HepG2 (cell line): Measurements from ENCODE around the gene KDM1B. TPM values are rescaled to one million over a fixed set of nuclear protein-coding genes. Genes with fewer than 3 reads are reported as not detected.

Experiments
- CHCHD3 ChIP-seq: sonication (generic); formaldehyde crosslinking; IDR thresholded peaks from 2 replicates; pipeline ENCODE4 v1.8.0; 2022; ENCODE audit warnings: mild to moderate bottlenecking, missing genetic modification reagents, moderate library complexity
- DNMT1 ChIP-seq: sonication (generic); formaldehyde crosslinking; IDR thresholded peaks from 2 replicates; pipeline ENCODE4 v1.5.1; 2020; ENCODE audit warnings: mild to moderate bottlenecking, missing genetic modification reagents
- ELF1 ChIP-seq: sonication (generic); formaldehyde crosslinking; IDR thresholded peaks from 2 replicates; pipeline ENCODE4 v1.4.0; 2020; ENCODE audit warnings: missing genetic modification reagents
- ERF ChIP-seq: IDR thresholded peaks from 2 replicates; pipeline ENCODE4 v1.6.1; 2018; ENCODE audit warnings: missing biosample characterization, missing genetic modification reagents
- KLF13 ChIP-seq: sonication (generic); formaldehyde crosslinking; IDR thresholded peaks from 2 replicates; pipeline ENCODE4 v1.4.0; 2020; ENCODE audit warnings: mild to moderate bottlenecking, missing genetic modification reagents
- KLF16 ChIP-seq, 2 experiments: sonication (generic) in 1 of 2; formaldehyde crosslinking in 1 of 2; IDR thresholded peaks; 2 replicates each; pipeline versions ENCODE4 v1.6.1 to v1.8.0; 2016 to 2023; ENCODE audit warnings: missing genetic modification reagents in 2 of 2, missing compliant biosample characterization in 1 of 2
- MIER2 ChIP-seq: IDR thresholded peaks from 2 replicates; pipeline ENCODE4 v1.6.1; 2016; ENCODE audit warnings: missing biosample characterization, missing genetic modification reagents
- MTF2 ChIP-seq: sonication (generic); formaldehyde crosslinking; IDR thresholded peaks from 2 replicates; pipeline ENCODE4 v1.5.0; 2020; ENCODE audit warnings: missing genetic modification reagents, borderline replicate concordance
- NCOA2 ChIP-seq: sonication (generic); formaldehyde crosslinking; IDR thresholded peaks from 2 replicates; pipeline ENCODE4 v1.8.0; 2022; ENCODE audit warnings: inconsistent platforms
- NFE2L2 ChIP-seq: fragments of 150-350 bp; IDR thresholded peaks from 2 replicates; pipeline ENCODE4 v1.6.1; 2014; ENCODE audit warnings: low read length
- NFKB2 ChIP-seq: sonication (generic); formaldehyde crosslinking; IDR thresholded peaks from 2 replicates; pipeline ENCODE4 v1.4.0; 2020; ENCODE audit warnings: missing genetic modification reagents, borderline replicate concordance
- NR2F2 ChIP-seq: IDR thresholded peaks from 2 replicates; pipeline ENCODE4 v1.6.1; 2012; ENCODE audit warnings: low read depth, inconsistent platforms, borderline replicate concordance
- PCBP1 ChIP-seq: fragments of 200-400 bp; formaldehyde crosslinking; IDR thresholded peaks from 2 replicates; pipeline ENCODE4 v1.6.1; 2017; ENCODE audit warnings: mild to moderate bottlenecking, low read depth, low read length, borderline replicate concordance
- PHB2 ChIP-seq: fragments of 450-650 bp; IDR thresholded peaks from 2 replicates; pipeline ENCODE4 v1.6.1; 2018; ENCODE audit not compliant: partially characterized antibody
- PLRG1 ChIP-seq: fragments of 450-650 bp; conservative IDR thresholded peaks from 2 replicates; pipeline ENCODE4 v1.6.1; 2016
- PRMT3 ChIP-seq: sonication (generic); formaldehyde crosslinking; IDR thresholded peaks from 2 replicates; pipeline ENCODE4 v1.8.1; 2022; ENCODE audit warnings: low read depth, mild to moderate bottlenecking, moderate library complexity, missing genetic modification reagents, borderline replicate concordance
- RAD51 ChIP-seq: fragments of 450-650 bp; IDR thresholded peaks from 2 replicates; pipeline ENCODE4 v1.6.1; 2016; ENCODE audit warnings: borderline replicate concordance
- RXRA ChIP-seq: sonication (generic); formaldehyde crosslinking; IDR thresholded peaks from 2 replicates; pipeline ENCODE4 v1.5.1; 2020; ENCODE audit warnings: missing genetic modification reagents
- SRSF1 ChIP-seq: fragments of 200-400 bp; formaldehyde crosslinking; optimal IDR thresholded peaks from 2 replicates; pipeline ENCODE3; 2017; ENCODE audit warnings: mild to moderate bottlenecking, low read depth, low read length, moderate library complexity
- ZFP1 ChIP-seq: IDR thresholded peaks from 2 replicates; pipeline ENCODE4 v1.6.1; 2016
- ZFP37 ChIP-seq: sonication (generic); formaldehyde crosslinking; IDR thresholded peaks from 2 replicates; pipeline ENCODE4 v1.4.0; 2020; ENCODE audit warnings: missing genetic modification reagents, borderline replicate concordance
- ZNF207 ChIP-seq: fragments of 450-650 bp; IDR thresholded peaks from 2 replicates; pipeline ENCODE4 v1.6.1; 2016; ENCODE audit warnings: antibody characterized with exemption, borderline replicate concordance
- ZNF234 ChIP-seq: sonication (generic); formaldehyde crosslinking; conservative IDR thresholded peaks from 2 replicates; pipeline ENCODE4 v1.5.1; 2020; ENCODE audit warnings: mild to moderate bottlenecking, missing genetic modification reagents
- ZNF3 ChIP-seq: IDR thresholded peaks from 2 replicates; pipeline ENCODE4 v1.7.0; 2017; ENCODE audit warnings: inconsistent platforms
- polyA plus RNA-seq, 8 experiments: library from polyadenylated mRNA; depleted of rRNA in 3 of 8; stranded (reverse) in 7 of 8; unstranded in 1 of 8; fragments of >200 nt; fragmentation: Illumina TruSeq in 4 of 8; extraction: Trizol in 4 of 8; gene quantifications; 2 replicates each; pipeline versions ENCODE4 v1.2.1 to v1.2.3, GENCODE V29; 2011 to 2016; ENCODE audit warnings: low read depth in 4 of 8, missing spikeins in 1 of 8, mixed read lengths in 1 of 8; ENCODE audit not compliant: insufficient read depth in 1 of 8
- total RNA-seq, 5 experiments: library from RNA; depleted of rRNA; stranded (reverse); fragments of >200 nt; fragmentation: Illumina TruSeq; extraction: Trizol; gene quantifications; 2 replicates each; pipeline ENCODE4 v1.2.3, GENCODE V29; 2016; ENCODE audit warnings: low read depth in 1 of 5
- TF ChIP-seq, protein P1 (sequence below): sonication (generic); formaldehyde crosslinking; IDR thresholded peaks from 2 replicates; pipeline ENCODE4 v1.5.1; 2020; ENCODE audit warnings: missing genetic modification reagents, mild to moderate bottlenecking, borderline replicate concordance
- TF ChIP-seq, protein P2 (sequence below): sonication (generic); formaldehyde crosslinking; IDR thresholded peaks from 2 replicates; pipeline ENCODE4 v1.5.1; 2020; ENCODE audit warnings: missing genetic modification reagents, mild to moderate bottlenecking, borderline replicate concordance
- TF ChIP-seq, protein P3 (sequence below): sonication (generic); formaldehyde crosslinking; IDR thresholded peaks from 2 replicates; pipeline ENCODE4 v1.8.0; 2022; ENCODE audit warnings: missing genetic modification reagents, mild to moderate bottlenecking, borderline replicate concordance
- TF ChIP-seq, protein P4 (sequence below): sonication (generic); formaldehyde crosslinking; IDR thresholded peaks from 2 replicates; pipeline ENCODE4 v1.4.0; 2020; ENCODE audit warnings: mild to moderate bottlenecking, missing genetic modification reagents

Gene KDM1B
- total and polyA plus RNA-seq, 2 of the 13 experiments (the other 11 are each of a cell fraction or from before 2014, with no cell fraction given) = 9.8 to 13.2 TPM

DNA sequence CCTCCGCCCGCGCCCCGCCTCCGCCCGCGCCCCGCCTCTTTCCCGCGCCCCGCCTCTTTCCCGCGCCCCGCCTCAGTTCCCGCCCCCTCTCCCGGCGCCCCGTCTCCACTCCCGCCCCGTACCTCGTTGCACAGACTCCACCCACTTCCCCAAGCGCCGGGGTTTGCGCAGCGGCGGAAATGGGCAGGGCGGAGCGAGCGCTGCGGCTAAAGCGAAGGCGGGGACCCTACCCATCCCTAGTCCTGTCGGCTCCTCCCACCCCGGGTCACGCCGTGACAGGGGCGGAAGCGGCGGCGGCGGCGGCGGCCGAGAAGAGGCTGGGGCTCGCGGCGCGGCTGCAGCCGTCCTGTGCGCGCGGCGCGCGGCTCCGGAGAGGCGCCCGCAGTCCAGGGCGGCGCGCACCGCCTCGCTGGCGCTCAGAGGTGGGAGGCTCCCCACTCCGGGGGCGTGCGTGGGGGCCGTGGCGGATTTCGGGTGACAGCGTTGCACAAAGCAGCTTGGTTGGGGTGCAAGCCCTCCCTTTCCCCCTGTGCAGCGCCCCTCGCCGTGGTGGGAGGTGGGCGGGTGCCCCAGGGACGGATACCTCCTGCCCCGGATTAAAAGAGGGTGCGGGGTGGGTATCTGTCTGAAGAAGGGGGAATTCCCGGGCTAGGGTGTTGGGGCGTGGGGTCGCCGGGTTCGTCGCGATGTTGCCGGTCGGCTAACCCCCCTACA, at the start of gene KDM1B (continued):
- TF ChIP-seq ZNF207 (no peak), NCOA2 (CRISPR knock-in tag) (no peak), PHB2 (no peak), ZFP37 (no peak), ERF (CRISPR knock-in tag) (peak; percentile 38), PLRG1 (no peak), ZFP1 (CRISPR knock-in tag) (no peak), KLF16 (CRISPR knock-in tag; IDR thresholded peaks at IDR 0.05) (no peak; a peak in 1 of 4 replicates), MTF2 (CRISPR knock-in tag) (peak; percentile 16; the same call in 1 of the 2 replicates), SRSF1 (no peak), MIER2 (no peak), ELF1 (CRISPR knock-in tag) (peak; percentile 84), RXRA (CRISPR knock-in tag) (no peak), RAD51 (no peak), ZNF3 (CRISPR knock-in tag) (no peak), DNMT1 (no peak), ZNF234 (CRISPR knock-in tag) (no peak), NFE2L2 (no peak), NR2F2 (peak; percentile 41; the same call in 1 of the 2 replicates), PCBP1 (0 out of 2 replicates have a peak, but pooled peaks have one; percentile 58), CHCHD3 (CRISPR knock-in tag) (no peak), KLF13 (CRISPR knock-in tag) (0 out of 2 replicates have a peak, but pooled peaks have one; percentile 81), PRMT3 (CRISPR knock-in tag) (peak; percentile 33; the same call in 1 of the 2 replicates), NFKB2 (CRISPR knock-in tag) (no peak)
- TF ChIP-seq, protein P1, sequence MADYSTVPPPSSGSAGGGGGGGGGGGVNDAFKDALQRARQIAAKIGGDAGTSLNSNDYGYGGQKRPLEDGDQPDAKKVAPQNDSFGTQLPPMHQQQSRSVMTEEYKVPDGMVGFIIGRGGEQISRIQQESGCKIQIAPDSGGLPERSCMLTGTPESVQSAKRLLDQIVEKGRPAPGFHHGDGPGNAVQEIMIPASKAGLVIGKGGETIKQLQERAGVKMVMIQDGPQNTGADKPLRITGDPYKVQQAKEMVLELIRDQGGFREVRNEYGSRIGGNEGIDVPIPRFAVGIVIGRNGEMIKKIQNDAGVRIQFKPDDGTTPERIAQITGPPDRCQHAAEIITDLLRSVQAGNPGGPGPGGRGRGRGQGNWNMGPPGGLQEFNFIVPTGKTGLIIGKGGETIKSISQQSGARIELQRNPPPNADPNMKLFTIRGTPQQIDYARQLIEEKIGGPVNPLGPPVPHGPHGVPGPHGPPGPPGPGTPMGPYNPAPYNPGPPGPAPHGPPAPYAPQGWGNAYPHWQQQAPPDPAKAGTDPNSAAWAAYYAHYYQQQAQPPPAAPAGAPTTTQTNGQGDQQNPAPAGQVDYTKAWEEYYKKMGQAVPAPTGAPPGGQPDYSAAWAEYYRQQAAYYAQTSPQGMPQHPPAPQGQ (CRISPR knock-in tag) = no peak
- TF ChIP-seq, protein P2, sequence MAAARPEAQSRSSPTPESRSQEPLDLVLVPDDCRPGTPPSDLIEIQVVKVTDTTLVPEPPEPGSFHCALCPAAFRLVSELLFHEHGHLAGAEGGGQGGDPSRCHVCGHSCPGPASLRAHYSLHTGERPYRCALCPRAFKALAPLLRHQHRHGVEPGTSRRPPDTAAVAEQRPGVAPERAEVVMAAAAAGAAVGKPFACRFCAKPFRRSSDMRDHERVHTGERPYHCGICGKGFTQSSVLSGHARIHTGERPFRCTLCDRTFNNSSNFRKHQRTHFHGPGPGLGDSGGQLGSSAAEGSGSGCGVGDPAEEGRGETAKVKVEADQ (CRISPR knock-in tag) = no peak
- TF ChIP-seq, protein P3, sequence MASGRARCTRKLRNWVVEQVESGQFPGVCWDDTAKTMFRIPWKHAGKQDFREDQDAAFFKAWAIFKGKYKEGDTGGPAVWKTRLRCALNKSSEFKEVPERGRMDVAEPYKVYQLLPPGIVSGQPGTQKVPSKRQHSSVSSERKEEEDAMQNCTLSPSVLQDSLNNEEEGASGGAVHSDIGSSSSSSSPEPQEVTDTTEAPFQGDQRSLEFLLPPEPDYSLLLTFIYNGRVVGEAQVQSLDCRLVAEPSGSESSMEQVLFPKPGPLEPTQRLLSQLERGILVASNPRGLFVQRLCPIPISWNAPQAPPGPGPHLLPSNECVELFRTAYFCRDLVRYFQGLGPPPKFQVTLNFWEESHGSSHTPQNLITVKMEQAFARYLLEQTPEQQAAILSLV (CRISPR knock-in tag) = no peak; the same call in 1 of the 2 replicates
- TF ChIP-seq, protein P4, sequence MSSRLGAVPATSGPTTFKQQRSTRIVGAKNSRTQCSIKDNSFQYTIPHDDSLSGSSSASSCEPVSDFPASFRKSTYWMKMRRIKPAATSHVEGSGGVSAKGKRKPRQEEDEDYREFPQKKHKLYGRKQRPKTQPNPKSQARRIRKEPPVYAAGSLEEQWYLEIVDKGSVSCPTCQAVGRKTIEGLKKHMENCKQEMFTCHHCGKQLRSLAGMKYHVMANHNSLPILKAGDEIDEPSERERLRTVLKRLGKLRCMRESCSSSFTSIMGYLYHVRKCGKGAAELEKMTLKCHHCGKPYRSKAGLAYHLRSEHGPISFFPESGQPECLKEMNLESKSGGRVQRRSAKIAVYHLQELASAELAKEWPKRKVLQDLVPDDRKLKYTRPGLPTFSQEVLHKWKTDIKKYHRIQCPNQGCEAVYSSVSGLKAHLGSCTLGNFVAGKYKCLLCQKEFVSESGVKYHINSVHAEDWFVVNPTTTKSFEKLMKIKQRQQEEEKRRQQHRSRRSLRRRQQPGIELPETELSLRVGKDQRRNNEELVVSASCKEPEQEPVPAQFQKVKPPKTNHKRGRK (CRISPR knock-in tag) = no peak
